Endothelial cell of umbilical vein (primary cell): ENCODE results near the gene ANKRD34A.

Experiments used
- CTCF ChIP-seq, 2 donors: IDR thresholded peaks; 1 replicate in 1 of 2; 2 replicates in 1 of 2; pipeline ENCODE4 v1.5.1; 2011; ENCODE audit warnings: low read length in 2 of 2, mild to moderate bottlenecking in 2 of 2, moderate library complexity in 2 of 2, control low read depth in 1 of 2, inconsistent platforms in 1 of 2, low read depth in 1 of 2; ENCODE audit not compliant: insufficient read depth in 1 of 2; ENCODE audit errors: extremely low read depth in 1 of 2
- MAX ChIP-seq: IDR thresholded peaks from 2 replicates; pipeline ENCODE4 v1.6.1; 2011; ENCODE audit not compliant: insufficient read depth, insufficient read length

DNA sequence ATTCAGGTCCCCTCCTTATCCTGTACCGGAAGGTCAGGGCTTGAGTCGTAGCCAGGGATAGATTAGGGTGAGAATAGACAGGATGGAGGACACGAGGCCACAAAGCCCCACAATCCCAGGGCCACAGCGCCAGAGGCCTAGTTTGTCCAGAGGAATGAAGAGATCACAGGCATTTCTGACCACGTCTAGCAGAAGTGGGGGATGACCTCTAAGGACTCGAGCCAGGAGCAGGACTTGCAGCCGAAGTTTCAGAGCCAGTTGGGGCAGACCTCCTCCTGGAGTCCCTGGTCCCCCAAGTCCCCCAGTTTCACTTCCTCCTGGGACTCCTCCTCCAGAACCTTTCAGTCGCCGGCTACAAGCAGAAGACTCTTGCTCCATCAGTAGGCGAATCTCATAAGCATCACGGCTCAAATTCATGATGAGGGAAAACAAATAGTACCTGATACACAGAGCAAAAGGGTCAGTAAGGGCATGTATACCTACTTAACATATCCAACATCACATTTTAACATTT, 52.2 kb downstream of the ANKRD34A start:
- no peak for TF ChIP-seq CTCF (IDR thresholded peaks at IDR 0.05; ENCODE audit: extremely low read depth in 1 of 2, insufficient read depth in 1 of 2, low read depth in 1 of 2, low read length in 2 of 2)
- TF ChIP-seq MAX = no peak
